MCF 10A (cell line): ENCODE results near the gene CAPRIN2. TPM values are rescaled to one million over a fixed set of nuclear protein-coding genes. Genes with fewer than 3 reads are reported as not detected.

Experiments
- BruUV-seq: library from RNA; stranded (reverse); fragments of 400-500 nt; replicated peaks from 2 replicates; lab custom pipeline; 2021; lab: Mats Ljungman, UMichigan
- CTCF ChIA-PET: fragments of 300-600 bp; sonication (Branson Sonifier 250); formaldehyde crosslinking; extraction: SDS; loops from one replicate; lab custom pipeline; 2021; ENCODE audit warnings: antibody characterized with exemption, inconsistent platforms; lab: Yijun Ruan, JAX
- POLR2A ChIA-PET: fragments of 300-600, 350-650 bp; sonication (Branson Sonifier 250); formaldehyde crosslinking; extraction: SDS; loops from one replicate; lab custom pipeline; 2020; ENCODE audit warnings: antibody characterized with exemption, inconsistent platforms; lab: Yijun Ruan, JAX
- DNase-seq: peaks from one replicate; pipeline ENCODE4 v3.0.0-alpha.2; 2018; ENCODE audit not compliant: unreplicated experiment
- H3K27ac Mint-ChIP-seq: one replicate; pipeline ENCODE4 v1.8.0; 2022; ENCODE audit warnings: mild to moderate bottlenecking, low read depth, mixed read lengths; ENCODE audit not compliant: unreplicated experiment
- H3K27me3 Mint-ChIP-seq: one replicate; pipeline ENCODE4 v1.8.0; 2022; ENCODE audit warnings: mixed read lengths; ENCODE audit not compliant: insufficient read depth, unreplicated experiment
- H3K36me3 Mint-ChIP-seq: one replicate; pipeline ENCODE4 v1.8.0; 2022; ENCODE audit warnings: mild to moderate bottlenecking, moderate library complexity, mixed read lengths; ENCODE audit not compliant: insufficient read depth, unreplicated experiment
- H3K4me1 Mint-ChIP-seq: one replicate; pipeline ENCODE4 v1.8.0; 2022; ENCODE audit warnings: mixed read lengths; ENCODE audit not compliant: insufficient read depth, unreplicated experiment
- H3K4me3 Mint-ChIP-seq: one replicate; pipeline ENCODE4 v1.8.0; 2022; ENCODE audit warnings: mild to moderate bottlenecking, moderate library complexity, mixed read lengths; ENCODE audit not compliant: unreplicated experiment
- H3K9me3 Mint-ChIP-seq: one replicate; pipeline ENCODE4 v1.8.0; 2022; ENCODE audit warnings: mixed read lengths; ENCODE audit not compliant: unreplicated experiment
- intact Hi-C: fragments of 100-400 bp; cut with micrococcal nuclease; formaldehyde crosslinking; loops from 2 replicates; pipeline ENCODE4 v1.14.1; 2022
- total RNA-seq: library from RNA; stranded (reverse); gene quantifications from 2 replicates; pipeline ENCODE4 v1.2.3, GENCODE V29; 2022
- TF ChIP-seq, protein P1 (sequence below): fragments of 200-600 bp; IDR thresholded peaks from one replicate; pipeline ENCODE4 v1.8.0; 2022; ENCODE audit warnings: antibody characterized with exemption, mild to moderate bottlenecking; ENCODE audit not compliant: unreplicated experiment

The CAPRIN2 gene
- total RNA-seq, 1 experiment from 2014 or later, result 33.0 TPM

DNA sequence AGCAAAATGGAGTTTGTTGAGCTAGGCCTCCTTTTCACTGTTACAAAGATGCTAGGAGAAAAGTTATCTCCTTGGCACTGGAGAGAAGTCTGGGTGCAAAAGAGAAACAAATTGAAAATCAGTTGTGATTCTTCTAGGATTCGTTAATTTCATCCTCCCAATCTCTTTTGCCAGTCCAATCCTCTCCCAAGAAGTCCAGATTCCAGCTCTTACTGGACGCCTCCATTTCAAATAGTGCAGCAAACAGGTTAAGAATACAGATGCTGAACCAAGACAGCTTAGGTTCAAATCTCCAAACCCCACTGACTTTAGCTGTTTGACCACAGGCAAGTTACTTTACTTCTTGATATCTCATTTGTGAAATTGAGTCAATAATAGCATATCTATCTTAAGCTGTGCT is 34.0 kb upstream of the CAPRIN2 start:
- no peaks in the 10 kb centered on the region for H3K27me3 Mint-ChIP-seq
- no peak for DNase-seq
- peaks cover 24% of the 10 kb centered on the region for H3K4me1 Mint-ChIP-seq
- CTCF ChIA-PET, result interaction anchor here (0.7 to 0.9 kb wide), 2 partner anchors 18 to 150 kb away, joined by 3 read pairs; no protein-coding TSS in a partner anchor
- no peak overlapping the region for H3K4me3 Mint-ChIP-seq
- BruUV-seq, result no TSS peak
- intact Hi-C loops, result no loop called here
- POLR2A ChIA-PET, result no interaction called here
- no peaks in the 10 kb centered on the region for H3K9me3 Mint-ChIP-seq
- TF ChIP-seq, protein P1, sequence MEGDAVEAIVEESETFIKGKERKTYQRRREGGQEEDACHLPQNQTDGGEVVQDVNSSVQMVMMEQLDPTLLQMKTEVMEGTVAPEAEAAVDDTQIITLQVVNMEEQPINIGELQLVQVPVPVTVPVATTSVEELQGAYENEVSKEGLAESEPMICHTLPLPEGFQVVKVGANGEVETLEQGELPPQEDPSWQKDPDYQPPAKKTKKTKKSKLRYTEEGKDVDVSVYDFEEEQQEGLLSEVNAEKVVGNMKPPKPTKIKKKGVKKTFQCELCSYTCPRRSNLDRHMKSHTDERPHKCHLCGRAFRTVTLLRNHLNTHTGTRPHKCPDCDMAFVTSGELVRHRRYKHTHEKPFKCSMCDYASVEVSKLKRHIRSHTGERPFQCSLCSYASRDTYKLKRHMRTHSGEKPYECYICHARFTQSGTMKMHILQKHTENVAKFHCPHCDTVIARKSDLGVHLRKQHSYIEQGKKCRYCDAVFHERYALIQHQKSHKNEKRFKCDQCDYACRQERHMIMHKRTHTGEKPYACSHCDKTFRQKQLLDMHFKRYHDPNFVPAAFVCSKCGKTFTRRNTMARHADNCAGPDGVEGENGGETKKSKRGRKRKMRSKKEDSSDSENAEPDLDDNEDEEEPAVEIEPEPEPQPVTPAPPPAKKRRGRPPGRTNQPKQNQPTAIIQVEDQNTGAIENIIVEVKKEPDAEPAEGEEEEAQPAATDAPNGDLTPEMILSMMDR, result no peak
- no peak overlapping the region for H3K27ac Mint-ChIP-seq
- no peaks in the 10 kb centered on the region for H3K36me3 Mint-ChIP-seq

DNA sequence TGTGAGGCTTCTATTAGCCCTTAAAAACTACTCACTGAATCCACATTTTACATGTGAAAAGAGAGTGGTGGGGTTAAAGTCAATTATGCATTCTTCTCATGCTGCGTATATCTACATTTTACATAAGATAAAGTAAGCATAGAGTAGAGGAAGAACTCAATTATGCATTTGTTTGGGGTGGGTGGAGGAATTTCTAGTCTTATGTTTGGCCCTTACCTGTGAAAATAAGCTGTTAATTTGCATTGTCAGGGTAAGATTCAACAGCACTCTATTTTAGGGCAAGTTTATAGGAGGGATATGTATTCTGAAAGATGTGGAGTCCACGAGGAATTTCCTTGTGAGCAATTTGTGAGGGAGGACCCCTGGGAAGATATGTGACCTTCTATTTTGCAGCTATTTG is 30.9 kb upstream of the CAPRIN2 start:
- CTCF ChIA-PET, result no interaction called here
- POLR2A ChIA-PET, result interaction anchor here (0.8 kb wide), 1 partner anchor 9 kb away, joined by 3 read pairs; no protein-coding TSS in a partner anchor
- DNase-seq, result no peak
- BruUV-seq, result no TSS peak
- TF ChIP-seq, protein P1, result no peak
- no peaks in the 10 kb centered on the region for H3K36me3 Mint-ChIP-seq
- no peak overlapping the region for H3K4me3 Mint-ChIP-seq
- H3K27me3 Mint-ChIP-seq, result no peaks in the 10 kb centered on the region
- no peaks in the 10 kb centered on the region for H3K9me3 Mint-ChIP-seq
- no peaks in the 10 kb centered on the region for H3K4me1 Mint-ChIP-seq
- H3K27ac Mint-ChIP-seq, result no peak overlapping the region
- intact Hi-C loops, result no loop called here

DNA sequence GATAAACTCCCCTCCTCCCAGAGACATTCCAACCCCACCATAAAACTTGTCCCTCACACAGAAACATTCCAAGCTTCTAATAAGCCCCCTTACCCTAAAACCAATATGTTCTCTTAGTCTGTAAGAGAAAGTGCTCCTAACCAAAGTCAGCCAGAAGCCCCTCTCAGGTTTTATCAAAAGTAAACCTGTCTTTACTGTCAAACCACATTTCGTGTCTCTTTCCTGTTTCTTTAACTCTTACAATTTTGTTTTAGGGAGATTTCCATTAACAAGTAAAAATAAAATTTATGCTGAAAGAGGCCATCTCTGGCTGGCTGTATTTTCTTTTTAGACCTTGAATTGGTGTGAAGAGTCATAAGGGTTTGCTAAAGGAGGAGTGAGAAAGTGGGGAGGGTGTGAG is 29.8 kb upstream of the CAPRIN2 start:
- no peaks in the 10 kb centered on the region for H3K9me3 Mint-ChIP-seq
- H3K27ac Mint-ChIP-seq, result no peak overlapping the region
- intact Hi-C loops, result no loop called here
- no TSS peak for BruUV-seq
- H3K36me3 Mint-ChIP-seq, result no peaks in the 10 kb centered on the region
- DNase-seq, result no peak
- ChIA-PET CTCF (no interaction called here), POLR2A (interaction anchor here (0.7 kb wide), 1 partner anchor 29 kb away, joined by 3 read pairs; no protein-coding TSS in a partner anchor)
- no peaks in the 10 kb centered on the region for H3K27me3 Mint-ChIP-seq
- TF ChIP-seq, protein P1, result no peak
- no peaks in the 10 kb centered on the region for H3K4me1 Mint-ChIP-seq
- H3K4me3 Mint-ChIP-seq, result no peak overlapping the region

DNA sequence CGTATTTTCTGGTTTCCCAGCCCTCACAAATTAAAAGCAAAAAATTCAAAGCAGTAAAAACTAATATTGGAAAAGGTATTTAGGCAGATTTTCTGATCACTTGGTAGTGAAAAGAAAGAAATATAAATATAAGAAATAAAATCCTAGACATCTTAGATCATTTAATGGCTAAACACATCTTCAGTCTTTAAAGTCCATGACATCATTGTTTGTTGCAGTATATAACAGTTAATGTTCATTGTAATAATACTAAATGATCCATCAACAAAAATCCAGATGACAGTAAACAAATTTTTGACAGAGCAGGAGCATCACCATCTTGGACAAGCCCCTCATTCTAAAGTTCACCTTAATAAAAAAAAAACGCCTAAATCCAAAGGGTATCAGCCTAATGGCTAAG is 29.2 kb upstream of the CAPRIN2 start:
- intact Hi-C loops, result no loop called here
- Mint-ChIP-seq H3K27ac (no peak overlapping the region), H3K27me3 (no peaks in the 10 kb centered on the region), H3K4me3 (no peak overlapping the region), H3K4me1 (no peaks in the 10 kb centered on the region), H3K36me3 (no peaks in the 10 kb centered on the region), H3K9me3 (no peaks in the 10 kb centered on the region)
- BruUV-seq, result no TSS peak
- DNase-seq, result no peak
- CTCF ChIA-PET, result no interaction called here
- POLR2A ChIA-PET, result no interaction called here
- TF ChIP-seq, protein P1, result no peak
